LNCAP (cell line): ENCODE results near the gene FER.

Experiments used
- TF ChIP-seq, protein P1 (sequence below): fragments of 450-650 bp; IDR thresholded peaks from 2 replicates; pipeline ENCODE4 v1.5.1; 2017; ENCODE audit warnings: mild to moderate bottlenecking

FER gene

DNA sequence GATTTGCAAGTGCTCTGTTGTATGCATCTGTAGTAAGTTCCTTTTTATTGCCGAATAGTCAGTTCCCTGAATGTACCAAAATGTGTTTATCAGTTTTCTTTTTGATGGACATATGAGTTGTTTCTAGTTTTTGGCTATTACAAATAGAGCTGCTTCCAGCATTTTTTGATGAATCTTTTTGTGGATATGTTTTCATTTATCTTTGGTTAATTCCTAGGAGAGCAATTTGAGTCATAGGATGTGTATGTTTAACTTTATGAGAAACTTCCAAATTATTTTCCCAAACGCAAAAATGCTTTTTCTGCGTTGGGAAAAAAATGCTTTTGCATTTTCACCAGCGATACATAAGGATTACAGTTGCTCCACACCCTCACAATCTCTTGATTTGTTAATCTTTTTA is 287.7 kb downstream of the FER start:
- TF ChIP-seq, protein P1, sequence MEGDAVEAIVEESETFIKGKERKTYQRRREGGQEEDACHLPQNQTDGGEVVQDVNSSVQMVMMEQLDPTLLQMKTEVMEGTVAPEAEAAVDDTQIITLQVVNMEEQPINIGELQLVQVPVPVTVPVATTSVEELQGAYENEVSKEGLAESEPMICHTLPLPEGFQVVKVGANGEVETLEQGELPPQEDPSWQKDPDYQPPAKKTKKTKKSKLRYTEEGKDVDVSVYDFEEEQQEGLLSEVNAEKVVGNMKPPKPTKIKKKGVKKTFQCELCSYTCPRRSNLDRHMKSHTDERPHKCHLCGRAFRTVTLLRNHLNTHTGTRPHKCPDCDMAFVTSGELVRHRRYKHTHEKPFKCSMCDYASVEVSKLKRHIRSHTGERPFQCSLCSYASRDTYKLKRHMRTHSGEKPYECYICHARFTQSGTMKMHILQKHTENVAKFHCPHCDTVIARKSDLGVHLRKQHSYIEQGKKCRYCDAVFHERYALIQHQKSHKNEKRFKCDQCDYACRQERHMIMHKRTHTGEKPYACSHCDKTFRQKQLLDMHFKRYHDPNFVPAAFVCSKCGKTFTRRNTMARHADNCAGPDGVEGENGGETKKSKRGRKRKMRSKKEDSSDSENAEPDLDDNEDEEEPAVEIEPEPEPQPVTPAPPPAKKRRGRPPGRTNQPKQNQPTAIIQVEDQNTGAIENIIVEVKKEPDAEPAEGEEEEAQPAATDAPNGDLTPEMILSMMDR, result no peak

DNA sequence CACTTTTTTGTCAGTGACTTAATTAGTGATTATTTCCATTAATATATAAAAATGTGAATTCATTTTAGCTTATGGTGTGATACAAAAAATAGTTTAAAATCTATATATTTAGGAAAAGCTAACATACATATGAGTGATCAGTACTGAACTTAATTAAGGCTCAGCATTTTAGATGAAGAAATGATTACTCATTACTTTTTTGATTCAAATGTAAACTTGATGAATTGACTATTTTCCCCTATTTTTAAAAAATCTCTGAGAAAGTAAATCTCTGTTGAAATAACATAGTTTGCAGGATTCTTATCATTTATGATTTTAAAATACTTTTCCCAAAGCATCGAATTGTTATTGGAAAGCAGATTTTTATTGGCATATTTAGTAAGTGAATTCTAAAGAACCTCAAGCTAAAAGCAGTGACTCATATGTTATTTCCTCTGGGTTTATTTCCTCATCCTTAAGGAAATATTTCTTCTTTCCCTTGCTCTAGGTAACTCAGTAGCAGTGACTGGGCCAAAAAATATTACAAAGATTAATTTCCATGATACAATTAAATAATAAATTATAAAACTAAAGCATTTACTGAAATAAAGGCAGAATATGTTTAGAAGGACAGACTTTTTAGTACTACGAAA is 290.6 kb downstream of the FER start:
- TF ChIP-seq, protein P1, result no peak

DNA sequence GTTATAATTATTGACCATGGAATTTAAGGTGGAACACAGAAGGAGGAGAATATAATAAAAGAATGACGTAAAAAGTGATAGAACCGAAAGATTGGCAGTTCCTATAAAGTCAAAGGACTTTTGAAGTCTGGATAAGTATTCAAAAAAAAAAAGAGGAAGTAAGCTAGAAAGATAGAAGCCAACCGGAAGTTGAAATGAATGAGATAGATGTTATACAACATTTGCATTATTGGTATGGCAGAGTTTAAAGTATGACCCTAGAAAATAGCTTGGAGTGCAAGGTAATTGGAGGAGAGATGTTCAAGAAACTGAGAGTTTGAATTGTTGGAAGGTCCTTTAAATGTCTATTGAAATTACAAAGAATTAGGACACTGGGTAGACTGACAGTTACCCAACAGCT is 293.6 kb downstream of the FER start:
- TF ChIP-seq, protein P1, result no peak

DNA sequence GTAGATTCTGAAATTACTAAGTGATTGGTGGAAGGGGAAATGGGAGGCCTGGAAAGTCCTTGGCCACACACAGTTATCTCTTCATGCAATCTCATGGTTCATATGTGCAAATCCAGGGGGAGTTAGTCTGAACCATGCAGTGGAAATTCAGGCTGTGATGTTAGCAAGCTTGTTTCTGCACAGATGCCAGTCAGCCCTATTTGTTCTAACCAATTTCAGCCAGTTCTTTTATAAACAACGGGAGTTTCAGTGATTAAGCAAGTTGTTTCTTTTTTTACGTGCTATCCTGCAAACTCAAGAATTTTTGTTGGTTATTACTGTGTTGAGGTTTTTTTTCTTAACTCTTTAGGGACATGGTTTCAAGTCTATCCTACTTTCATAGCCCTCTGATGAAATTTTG is 298.0 kb downstream of the FER start:
- TF ChIP-seq, protein P1, result no peak

DNA sequence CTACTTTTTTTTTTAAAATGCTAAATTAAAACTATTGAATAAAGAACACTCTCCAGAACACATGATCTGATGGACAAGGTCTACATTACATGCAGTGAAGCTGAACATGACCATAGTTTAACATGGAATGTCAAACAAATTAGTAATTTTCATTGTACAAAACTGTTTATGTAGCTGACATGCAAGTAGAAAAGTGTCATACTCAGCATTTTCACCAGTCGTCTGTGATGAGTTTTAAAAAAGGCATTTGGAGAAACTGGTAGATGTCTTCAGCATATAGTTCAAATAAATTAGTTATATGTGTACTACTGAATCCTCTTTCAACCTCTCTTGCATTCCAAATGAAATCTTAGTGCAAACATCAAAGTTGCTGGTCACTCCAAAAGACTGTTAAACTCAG is 301.9 kb downstream of the FER start:
- TF ChIP-seq, protein P1, result no peak

DNA sequence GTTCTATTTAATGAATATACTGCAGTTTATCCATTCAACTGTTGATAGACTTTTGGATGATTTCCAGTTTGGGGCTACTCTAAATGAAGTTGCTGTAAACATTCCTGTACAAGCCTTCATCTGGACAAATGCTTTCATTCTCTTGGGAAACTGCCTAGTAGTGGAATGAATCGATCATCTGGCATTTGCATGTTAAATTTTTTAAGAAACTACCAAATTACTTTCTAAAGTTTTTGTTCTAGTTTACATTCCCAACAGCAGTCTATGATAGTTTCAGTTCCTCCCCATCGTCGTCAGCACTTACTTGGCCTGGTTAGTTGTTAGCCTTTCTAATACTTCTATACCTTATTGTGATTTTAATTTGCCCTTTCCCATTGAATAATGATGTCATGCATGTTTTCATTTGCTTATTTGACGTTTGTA is 306.3 kb downstream of the FER start:
- TF ChIP-seq, protein P1, result no peak

DNA sequence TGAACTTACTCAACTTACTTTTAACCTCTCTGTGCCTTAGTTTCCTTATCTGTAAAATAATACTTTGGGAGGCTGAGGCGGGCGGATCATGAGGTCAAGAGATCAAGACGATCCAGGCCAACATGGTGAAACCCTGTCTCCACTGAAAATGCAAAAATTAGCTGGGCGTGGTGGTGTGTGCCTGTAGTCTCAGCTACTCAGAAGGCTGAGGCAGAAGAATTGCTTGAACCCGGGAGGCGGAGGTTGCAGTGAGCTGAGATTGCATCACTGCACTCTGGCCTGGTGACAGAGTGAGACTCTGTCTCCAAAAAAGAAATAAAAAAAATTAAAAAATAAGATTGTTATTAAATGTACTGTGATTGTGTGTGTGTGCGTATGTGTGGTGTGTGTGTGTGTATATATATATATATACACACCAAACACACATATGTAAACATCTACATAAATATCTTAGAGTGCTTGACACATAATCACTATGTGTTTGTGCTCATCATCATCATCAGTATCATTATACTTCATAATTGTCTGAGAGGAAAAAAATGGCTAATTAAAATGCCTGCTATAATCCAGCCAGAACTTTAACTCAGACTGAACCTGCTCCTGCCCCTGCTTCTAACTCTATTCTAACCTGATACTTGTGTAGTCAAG is 312.8 kb downstream of the FER start:
- TF ChIP-seq, protein P1, result no peak
